Liver (tissue), 9 donors: Measurements from ENCODE around the gene IRS1. TPM values are rescaled to one million over a fixed set of nuclear protein-coding genes. Genes with fewer than 3 reads are reported as not detected.

Source experiments
- DNase-seq: peaks from one replicate; pipeline ENCODE4 v3.0.0-alpha.2; 2017; ENCODE audit warnings: low spot score
- H3K27ac ChIP-seq, 2 donors: one replicate each; pipeline ENCODE4 v1.7.0; 2013; ENCODE audit warnings: inconsistent platforms in 2 of 2, low read length in 2 of 2, control low read depth in 1 of 2, low read depth in 1 of 2, mild to moderate bottlenecking in 1 of 2
- H3K27me3 ChIP-seq, 4 donors: one replicate each; pipeline versions ENCODE4 v1.6.1 to v1.7.0; 2013; ENCODE audit warnings: low read length in 3 of 4, inconsistent platforms in 1 of 4, mild to moderate bottlenecking in 1 of 4, moderate library complexity in 1 of 4; ENCODE audit not compliant: control insufficient read depth in 4 of 4, insufficient read depth in 4 of 4
- H3K36me3 ChIP-seq, 4 donors: one replicate each; pipeline versions ENCODE4 v1.6.1 to v1.7.0; 2013; ENCODE audit warnings: low read length in 3 of 4, mild to moderate bottlenecking in 3 of 4, low read depth in 1 of 4, moderate library complexity in 1 of 4; ENCODE audit not compliant: control insufficient read depth in 4 of 4, insufficient read depth in 3 of 4
- H3K4me1 ChIP-seq, 4 donors: one replicate each; pipeline versions ENCODE4 v1.6.1 to v1.7.0; 2013; ENCODE audit warnings: low read length in 3 of 4, mild to moderate bottlenecking in 3 of 4, moderate library complexity in 1 of 4; ENCODE audit not compliant: control insufficient read depth in 4 of 4, insufficient read depth in 4 of 4
- H3K4me3 ChIP-seq, 3 donors: one replicate each; pipeline versions ENCODE4 v1.6.1 to v1.7.0; 2013; ENCODE audit warnings: low read length in 3 of 3, control low read depth in 1 of 3, low read depth in 1 of 3, mild to moderate bottlenecking in 1 of 3
- H3K9ac ChIP-seq, 2 donors: one replicate each; pipeline ENCODE4 v1.7.0; 2013; ENCODE audit warnings: low read length in 2 of 2, mild to moderate bottlenecking in 2 of 2, moderate library complexity in 2 of 2, control low read depth in 1 of 2, low read depth in 1 of 2
- H3K9me3 ChIP-seq, 4 donors: one replicate each; pipeline versions ENCODE4 v1.6.1 to v1.7.0; 2013; ENCODE audit warnings: low read length in 3 of 4; ENCODE audit not compliant: control insufficient read depth in 4 of 4
- ATF3 ChIP-seq: IDR thresholded peaks from 2 replicates; pipeline ENCODE4 v1.6.1; 2016; ENCODE audit warnings: antibody characterized with exemption
- CTCF ChIP-seq: fragments of 150-350 bp; IDR thresholded peaks from 2 replicates; pipeline ENCODE4 v1.5.1; 2017; ENCODE audit warnings: improper control_type of control experiment, low read depth, low read length; ENCODE audit not compliant: missing input control
- EGR1 ChIP-seq, 2 donors: IDR thresholded peaks; 2 replicates each; pipeline ENCODE4 v1.6.1; 2016 to 2018; ENCODE audit warnings: antibody characterized with exemption in 2 of 2, low read depth in 2 of 2
- FOXA1 ChIP-seq: IDR thresholded peaks from 2 replicates; pipeline ENCODE4 v1.6.1; 2016; ENCODE audit warnings: antibody characterized with exemption
- FOXA2 ChIP-seq: IDR thresholded peaks from 2 replicates; pipeline ENCODE4 v1.6.1; 2016; ENCODE audit warnings: antibody characterized with exemption
- GABPA ChIP-seq, 2 donors: IDR thresholded peaks in 1 of 2; conservative IDR thresholded peaks in 1 of 2; 2 replicates each; pipeline ENCODE4 v1.6.1; 2016; ENCODE audit warnings: antibody characterized with exemption in 2 of 2, mild to moderate bottlenecking in 1 of 2, moderate library complexity in 1 of 2
- HNF4A ChIP-seq, 2 donors: conservative IDR thresholded peaks; 2 replicates each; pipeline ENCODE4 v1.6.1; 2016; ENCODE audit warnings: antibody characterized with exemption in 2 of 2, mild to moderate bottlenecking in 2 of 2
- HNF4G ChIP-seq: IDR thresholded peaks from 2 replicates; pipeline ENCODE4 v1.6.1; 2016; ENCODE audit warnings: antibody characterized with exemption
- JUND ChIP-seq, 2 donors: IDR thresholded peaks; 2 replicates each; pipeline ENCODE4 v1.6.1; 2016; ENCODE audit warnings: antibody characterized with exemption in 2 of 2
- MAX ChIP-seq: IDR thresholded peaks from 2 replicates; pipeline ENCODE4 v1.6.1; 2016; ENCODE audit warnings: antibody characterized with exemption
- NR2F2 ChIP-seq: IDR thresholded peaks from 2 replicates; pipeline ENCODE4 v1.6.1; 2016; ENCODE audit warnings: antibody characterized with exemption
- RAD21 ChIP-seq, 2 donors: IDR thresholded peaks; 2 replicates each; pipeline ENCODE4 v1.6.1; 2016; ENCODE audit warnings: antibody characterized with exemption in 2 of 2, mild to moderate bottlenecking in 2 of 2
- REST ChIP-seq: IDR thresholded peaks from 2 replicates; pipeline ENCODE4 v1.6.1; 2016; ENCODE audit warnings: antibody characterized with exemption, mild to moderate bottlenecking
- RXRA ChIP-seq, 2 donors: IDR thresholded peaks; 2 replicates each; pipeline ENCODE4 v1.6.1; 2017 to 2018; ENCODE audit warnings: antibody characterized with exemption in 2 of 2, mild to moderate bottlenecking in 1 of 2
- SP1 ChIP-seq: IDR thresholded peaks from 2 replicates; pipeline ENCODE4 v1.6.1; 2018; ENCODE audit warnings: antibody characterized with exemption, mild to moderate bottlenecking
- TAF1 ChIP-seq: conservative IDR thresholded peaks from 2 replicates; pipeline ENCODE4 v1.6.1; 2016; ENCODE audit warnings: antibody characterized with exemption, mild to moderate bottlenecking
- YY1 ChIP-seq: IDR thresholded peaks from 2 replicates; pipeline ENCODE4 v1.6.1; 2016; ENCODE audit warnings: antibody characterized with exemption, mild to moderate bottlenecking
- ZBTB33 ChIP-seq: IDR thresholded peaks from 2 replicates; pipeline ENCODE4 v1.6.1; 2016; ENCODE audit warnings: antibody characterized with exemption
- WGBS: extraction: QIAGEN DNeasy Blood & Tissue Kit; methylation state at CpG from one replicate; pipeline ENCODE4 v1.1.7; 2013; 5-methylcytosine and 5-hydroxymethylcytosine counted together
- polyA plus RNA-seq, 2 donors: library from polyadenylated mRNA; stranded (reverse) in 1 of 2; unstranded in 1 of 2; fragments of 200-250 nt in 1 of 2; fragments of >200 nt in 1 of 2; fragmentation: Nextera tagmentation in 1 of 2; extraction: Ambion mirVana in 1 of 2; gene quantifications; one replicate each; pipeline versions ENCODE4 v1.2.1 to v1.2.3, GENCODE V29; 2013 to 2015
- total RNA-seq, 2 donors: library from RNA; depleted of rRNA; stranded (reverse); fragments of >200 nt; gene quantifications; one replicate each; pipeline ENCODE4 v1.2.3, GENCODE V29; 2014
- donor health status: healthy.
- donor health status: healthy.
- donor health status: healthy.
- donor health status: healthy.
- donor health status: healthy.

The IRS1 gene
- total and polyA plus RNA-seq, 4 donors, result 7.4 to 11.6 (median 8.6) TPM

GRCh38 chr2:226829721-226830631 lies 30.4 kb upstream of the IRS1 start:
- Histone ChIP-seq H3K9ac (no peak overlapping the region), H3K36me3 (no peaks in the 10 kb centered on the region), H3K4me3 (no peak overlapping the region), H3K4me1 (peaks cover 0 to 3% (median under 1%) of the 10 kb centered on the region in 4 donors), H3K9me3 (no peaks in the 10 kb centered on the region), H3K27ac (no peak overlapping the region), H3K27me3 (no peaks in the 10 kb centered on the region)
- no peak for DNase-seq
- 92% methylated on average over 8 of the region's 8 CpGs for WGBS
- TF ChIP-seq TAF1, result no peak
- TF ChIP-seq NR2F2, result no peak
- no peak for TF ChIP-seq HNF4G
- no peak for TF ChIP-seq ATF3
- TF ChIP-seq GABPA (IDR thresholded peaks at IDR 0.05 in 1 of 2, conservative IDR thresholded peaks at IDR 0.05 in 1 of 2), result no peak
- TF ChIP-seq RXRA (IDR thresholded peaks at IDR 0.05), result no peak
- no peak for TF ChIP-seq FOXA2
- no peak for TF ChIP-seq YY1
- TF ChIP-seq SP1, result no peak
- TF ChIP-seq MAX, result no peak
- no peak for TF ChIP-seq CTCF

- Histone ChIP-seq H3K4me3 (no peak overlapping the region), H3K36me3 (no peaks in the 10 kb centered on the region), H3K27ac (no peak overlapping the region), H3K27me3 (no peaks in the 10 kb centered on the region), H3K9ac (no peak overlapping the region), H3K4me1 (no peaks in the 10 kb centered on the region), H3K9me3 (peaks cover 0 to 6% (median 1%) of the 10 kb centered on the region in 4 donors)
- 74% methylated on average over 2 of the region's 2 CpGs for WGBS
- TF ChIP-seq RAD21 (IDR thresholded peaks at IDR 0.05) (no peak), CTCF (no peak), JUND (IDR thresholded peaks at IDR 0.05) (no peak), ZBTB33 (no peak), REST (no peak), SP1 (no peak), YY1 (no peak), NR2F2 (no peak), FOXA1 (no peak), HNF4G (no peak), RXRA (IDR thresholded peaks at IDR 0.05) (no peak), EGR1 (IDR thresholded peaks at IDR 0.05; ENCODE audit: low read depth in 2 of 2) (no peak), MAX (no peak), FOXA2 (no peak), GABPA (IDR thresholded peaks at IDR 0.05 in 1 of 2, conservative IDR thresholded peaks at IDR 0.05 in 1 of 2) (no peak), ATF3 (no peak), TAF1 (no peak), HNF4A (conservative IDR thresholded peaks at IDR 0.05) (no peak)
- DNase-seq, result no peak
These were observed 28.6 kb upstream of the IRS1 start for GRCh38 chr2:226828191-226828590.
